Panc1 (cell line): ENCODE data around the gene TTYH2. TPM values are rescaled to one million over a fixed set of nuclear protein-coding genes. Genes with fewer than 3 reads are reported as not detected.

Experiments
- ATAC-seq: fragments of 200-7000 bp; cut with Tn5 transposase; 2 replicates; pipeline ENCODE4 v1.9.1; 2020; ENCODE audit warnings: mild to moderate bottlenecking, moderate library complexity
- BruUV-seq: library from RNA; stranded (reverse); fragments of 400-500 nt; replicated peaks from 2 replicates; lab custom pipeline; 2021; lab: Mats Ljungman, UMichigan
- CTCF ChIA-PET: fragments of 300-600 bp; sonication (Branson Sonifier 250); formaldehyde crosslinking; loops from one replicate; lab custom pipeline; 2022; ENCODE audit warnings: antibody characterized with exemption; lab: Charles Lee
- POLR2A ChIA-PET: fragments of 300-600 bp; sonication (Branson Sonifier 250); formaldehyde crosslinking; loops from one replicate; lab custom pipeline; 2022; ENCODE audit warnings: antibody characterized with exemption; lab: Charles Lee
- DNase-seq: peaks from one replicate; pipeline ENCODE4 v3.0.0-alpha.2; 2010; ENCODE audit warnings: low read depth, low spot score
- H3K27ac ChIP-seq: 2 replicates; pipeline ENCODE4 v1.5.1; 2011; ENCODE audit warnings: mild to moderate bottlenecking, low read length, inconsistent platforms
- H3K27me3 ChIP-seq: fragments of 200-500 bp; sonication (Bioruptor generic); 2 replicates; pipeline ENCODE4 v1.6.0; 2014; ENCODE audit warnings: low read length, inconsistent platforms; ENCODE audit not compliant: control insufficient read depth, insufficient read depth
- H3K36me3 ChIP-seq: fragments of 200-500 bp; sonication (Bioruptor generic); 2 replicates; pipeline ENCODE4 v1.5.1; 2014; ENCODE audit warnings: inconsistent platforms, mild to moderate bottlenecking, low read length, moderate library complexity; ENCODE audit not compliant: control insufficient read depth, insufficient read depth
- H3K4me1 ChIP-seq: 2 replicates; pipeline ENCODE4 v1.5.1; 2011; ENCODE audit warnings: inconsistent platforms, mild to moderate bottlenecking, low read length, moderate library complexity; ENCODE audit not compliant: control insufficient read depth, insufficient read depth
- H3K4me3 ChIP-seq, 2 experiments: 2 replicates each; pipeline ENCODE4 v1.5.1; 2011 to 2012; ENCODE audit warnings: low read depth in 2 of 2, low read length in 2 of 2, mild to moderate bottlenecking in 2 of 2, inconsistent platforms in 1 of 2, moderate library complexity in 1 of 2
- H3K9me3 ChIP-seq: fragments of 200-500 bp; sonication (Bioruptor generic); 2 replicates; pipeline ENCODE4 v1.5.1; 2014; ENCODE audit warnings: low read depth, mild to moderate bottlenecking, inconsistent platforms, low read length, moderate library complexity; ENCODE audit not compliant: control insufficient read depth, insufficient read depth
- CTCF ChIP-seq: fragments of 450-650 bp; IDR thresholded peaks from 2 replicates; pipeline ENCODE4 v1.5.1; 2017; ENCODE audit warnings: mild to moderate bottlenecking
- POLR2AphosphoS5 ChIP-seq: IDR thresholded peaks from 2 replicates; pipeline ENCODE4 v1.6.1; 2012; ENCODE audit warnings: mild to moderate bottlenecking, low read depth, low read length, moderate library complexity
- REST ChIP-seq, 2 experiments: IDR thresholded peaks; 2 replicates each; pipeline ENCODE4 v1.6.1; 2011 to 2012; ENCODE audit warnings: low read depth in 2 of 2, control low read depth in 1 of 2, low read length in 1 of 2, mild to moderate bottlenecking in 1 of 2, moderate library complexity in 1 of 2; ENCODE audit not compliant: insufficient read depth in 1 of 2
- SIN3A ChIP-seq: IDR thresholded peaks from 2 replicates; pipeline ENCODE4 v1.6.1; 2012; ENCODE audit warnings: low read depth, mild to moderate bottlenecking, low read length, moderate library complexity, borderline replicate concordance; ENCODE audit not compliant: insufficient read depth
- TCF7L2 ChIP-seq: IDR thresholded peaks from 2 replicates; pipeline ENCODE4 v1.6.1; 2011; ENCODE audit warnings: mild to moderate bottlenecking, low read depth, low read length, inconsistent platforms
- in situ Hi-C: cut with HindIII; loops from 2 replicates; pipeline ENCODE4 v1.10.0; 2016; ENCODE audit warnings: low sequenced_read_pairs, low pct_unique_long_range_greater_than_20kb
- intact Hi-C: fragments of 100-400 bp; cut with micrococcal nuclease; formaldehyde crosslinking; loops from one replicate; pipeline ENCODE4 v1.10.0; 2022; ENCODE audit not compliant: unreplicated experiment
- total RNA-seq: library from RNA; stranded (reverse); gene quantifications from one replicate; pipeline ENCODE4 v1.2.1, GENCODE V29; 2021; ENCODE audit not compliant: unreplicated experiment

Gene TTYH2
- total RNA-seq, 1 experiment from 2014 or later: 8.3 TPM

GRCh38 chr17:74180336-74180735 lies 33.0 kb upstream of the TTYH2 start:
- CTCF ChIA-PET: no interaction called here
- no peak for TF ChIP-seq REST (IDR thresholded peaks at IDR 0.05; ENCODE audit: insufficient read depth in 1 of 2, low read depth in 2 of 2, low read length in 1 of 2)
- TF ChIP-seq CTCF: no peak
- TF ChIP-seq SIN3A: no peak
- no peak for TF ChIP-seq TCF7L2
- no peak for TF ChIP-seq POLR2AphosphoS5
- intact Hi-C loops: no loop called here

GRCh38 chr17:74181341-74181740 lies 32.0 kb upstream of the TTYH2 start:
- no TSS peak for BruUV-seq
- CTCF ChIA-PET: no interaction called here
- intact Hi-C loops: no loop called here

More at GRCh38 chr17:74180336-74180735, 33.0 kb upstream of the TTYH2 start:
- Histone ChIP-seq H3K27ac (no peak overlapping the region), H3K9me3 (no peaks in the 10 kb centered on the region), H3K36me3 (no peaks in the 10 kb centered on the region), H3K4me3 (no peak overlapping the region), H3K4me1 (no peaks in the 10 kb centered on the region), H3K27me3 (peaks cover 7% of the 10 kb centered on the region; the same call in 1 of the 2 replicates)
- POLR2A ChIA-PET: no interaction called here
- BruUV-seq: no TSS peak
- no peak for DNase-seq
- in situ Hi-C loops: no loop called here
- no peak for ATAC-seq

More at GRCh38 chr17:74181341-74181740, 32.0 kb upstream of the TTYH2 start:
- POLR2A ChIA-PET: no interaction called here
- DNase-seq (no peak), ATAC-seq (no peak)
- H3K27me3 ChIP-seq: peaks cover 6% of the 10 kb centered on the region; the same call in 1 of the 2 replicates
- no peaks in the 10 kb centered on the region for H3K36me3 ChIP-seq
- TF ChIP-seq SIN3A (no peak), POLR2AphosphoS5 (no peak), TCF7L2 (no peak), REST (IDR thresholded peaks at IDR 0.05; ENCODE audit: insufficient read depth in 1 of 2, low read depth in 2 of 2, low read length in 1 of 2) (no peak), CTCF (no peak)
- no peak overlapping the region for H3K4me3 ChIP-seq
- H3K9me3 ChIP-seq: no peaks in the 10 kb centered on the region
- no peak overlapping the region for H3K27ac ChIP-seq
- in situ Hi-C loops: no loop called here
- H3K4me1 ChIP-seq: no peaks in the 10 kb centered on the region
